Heart right ventricle (tissue), 16 donors: Measurements from ENCODE around the gene GSS. TPM values are rescaled to one million over a fixed set of nuclear protein-coding genes. Genes with fewer than 3 reads are reported as not detected.

Experiments
- ATAC-seq, 8 donors: fragments of 200-7000 bp; cut with Tn5 transposase; one replicate each; pipeline ENCODE4 v1.9.1; 2020; ENCODE audit warnings: mild to moderate bottlenecking in 8 of 8, moderate library complexity in 8 of 8, moderate number of reproducible peaks in 1 of 8
- DNase-seq, 2 donors: peaks; one replicate each; pipeline ENCODE4 v3.0.0-alpha.2; 2020
- H3K27ac ChIP-seq, 10 donors: fragments of 200-600 bp; sonication (generic) in 2 of 10; one replicate each; pipeline versions ENCODE4 v1.5.0 to v1.8.0; 2020 to 2022; ENCODE audit warnings: mild to moderate bottlenecking in 3 of 10
- H3K27me3 ChIP-seq, 7 donors: fragments of 200-600 bp; one replicate each; pipeline ENCODE4 v1.8.0; 2021 to 2022; ENCODE audit warnings: mild to moderate bottlenecking in 2 of 7
- H3K36me3 ChIP-seq, 9 donors: fragments of 200-600 bp; sonication (generic) in 1 of 9; one replicate each; pipeline versions ENCODE4 v1.5.0 to v1.8.0; 2020 to 2022; ENCODE audit warnings: mild to moderate bottlenecking in 2 of 9
- H3K4me1 ChIP-seq, 9 donors: fragments of 200-600 bp; sonication (generic) in 1 of 9; one replicate each; pipeline versions ENCODE4 v1.5.0 to v1.8.0; 2020 to 2022; ENCODE audit warnings: mild to moderate bottlenecking in 4 of 9
- H3K4me3 ChIP-seq, 10 donors: fragments of 200-600 bp; sonication (generic) in 2 of 10; one replicate each; pipeline versions ENCODE4 v1.5.0 to v1.8.0; 2020 to 2022; ENCODE audit warnings: mild to moderate bottlenecking in 7 of 10, moderate library complexity in 2 of 10
- H3K9me3 ChIP-seq, 11 donors: fragments of 200-600 bp in 10 of 11; sonication (generic) in 2 of 11; one replicate each; pipeline versions ENCODE4 v1.5.0 to v1.8.0; 2013 to 2022; ENCODE audit warnings: mild to moderate bottlenecking in 2 of 11, control low read depth in 1 of 11, moderate library complexity in 1 of 11
- CTCF ChIP-seq, 9 donors: fragments of 200-600 bp; sonication (generic) in 2 of 9; IDR thresholded peaks; one replicate each; pipeline versions ENCODE4 v1.5.0 to v1.8.0; 2021 to 2022; ENCODE audit warnings: antibody characterized with exemption in 9 of 9, mild to moderate bottlenecking in 5 of 9, moderate library complexity in 1 of 9
- WGBS, 2 donors: extraction: QIAGEN DNeasy Blood & Tissue Kit; methylation state at CpG; one replicate each; pipeline ENCODE4 v1.1.7; 2013; ENCODE audit warnings: inconsistent platforms in 1 of 2; 5-methylcytosine and 5-hydroxymethylcytosine counted together
- intact Hi-C, 10 donors: fragments of 100-400 bp; cut with DNase I; formaldehyde crosslinking; loops; one replicate each; pipeline versions ENCODE4 v1.11.1 to v1.14.2; 2022
- long read RNA-seq, 3 donors: library from polyadenylated mRNA; unstranded; transcript quantifications; one replicate each; pipeline ENCODE4 v2.0.0, GENCODE V29; 2020 to 2021
- polyA plus RNA-seq, 2 donors: library from polyadenylated mRNA; stranded (reverse); fragments of 200-250 nt; gene quantifications; one replicate each; pipeline ENCODE4 v1.2.3, GENCODE V29; 2013
- total RNA-seq, 10 donors: library from RNA; stranded (reverse); fragmentation: NEBNext Ultra II Directional in 3 of 10; extraction: Animal tissue kit (Norgen Biotek cat#: 25700) in 3 of 10; gene quantifications; one replicate each; pipeline versions ENCODE4 v1.2.1 to v1.2.4, GENCODE V29; 2021 to 2023
- donor health status: Arrhythmogenic right ventricular cardiomyopathy.
- donor health status: ischemic (EF 13 %, LVEDD 7.1; RV severe dilation, severe dysfunction).
- donor health status: healthy with polysubstance abuse.
- donor health status: DM: no; HTN: yes; CAD: no.
- donor health status: DM: no; HTN: no; CAD: no.
- donor health status: ischemic (EF 25% LVEDD 6.9; RV normal size, moderate dysfunction).
- donor health status: ischemic (EF 25% LVEDD 5.7; RV mildly dilated, moderate dysfunction).
- donor health status: healthy.
- donor health status: DM: yes; HTN: yes; CAD: no.
- donor health status: Ischemic cardiomyopathy.
- donor health status: ischemic (EF 35%, LVEDD 5.7; RV mildly dilated, moderate dysfunction).
- donor health status: nonischemic (EF 11% LVEDD 7.7; RV severe dilation, severe dysfunction).
- donor health status: DM: yes; HTN: yes; CAD: no.
- donor health status: PGD.
- donor health status: ischemic (EF 29% LVEDD 5.4; RV normal size, mild dysfunction).
- donor health status: nonischemic (EF 23%, LVEDD 6.1; RV moderate dilation, normal function).

The GSS gene
- total RNA-seq (10 to 100 TPM; 20.0 to 33.2 (median 24.7) TPM), polyA plus RNA-seq (10 to 100 TPM; 30.6 to 60.4 TPM)
- long read RNA-seq, donor 1, transcript GSS-201 (13 exons, 1,919 nt) = major isoform, 18 of 43 reads
- long read RNA-seq, donor 1, partial matches to known transcripts = 12 of 43 reads
- long read RNA-seq, donor 1, other reads (novel, unspliced or antisense) = 12 of 43 reads
- long read RNA-seq, donor 2, transcript GSS-201 (13 exons, 1,919 nt) = major isoform, 51 of 79 reads
- long read RNA-seq, donor 2, partial matches to known transcripts = 16 of 79 reads
- long read RNA-seq, donor 2, other reads (novel, unspliced or antisense) = 11 of 79 reads
- long read RNA-seq, donor 3, transcript GSS-201 (13 exons, 1,919 nt) = major isoform, 91 of 137 reads
- long read RNA-seq, donor 3, partial matches to known transcripts = 22 of 137 reads
- long read RNA-seq, donor 3, other reads (novel, unspliced or antisense) = 24 of 137 reads

- H3K36me3 ChIP-seq = peaks cover 0 to 14% (median 0%) of the 10 kb centered on the region in 9 donors
- intact Hi-C loops = loop anchor here (1.0 to 5.0 kb wide), 6 partner anchors 79 to 137 kb away; partner anchors contain the start of genes ACSS2 (in 5 of the 10), GGT7 (in 3 of the 10) and TRPC4AP (in 1 of the 10)
- 0 to 1% methylated on average over 62 of the region's 62 CpGs for WGBS, 2 donors
- peak within 1 kb of the TSS; percentile 33 to 76 (median 63) for H3K4me3 ChIP-seq
- DNase-seq (peak; percentile 97 to 99), ATAC-seq (peak; percentile 95 to 98 (median 97))
- H3K27me3 ChIP-seq = no peaks in the 10 kb centered on the region
- peak within 1 kb of the TSS; percentile 77 to 98 (median 92) for H3K27ac ChIP-seq
- TF ChIP-seq CTCF (IDR thresholded peaks at IDR 0.05) = peak in 7 of 9 donors; percentile 39 to 75 (median 56)
- H3K9me3 ChIP-seq = no peaks in the 10 kb centered on the region
- peaks cover under 1 to 52% (median 24%) of the 10 kb centered on the region in 9 donors for H3K4me1 ChIP-seq
Observed at GRCh38 chr20:34955231-34956040, at the start of gene GSS, which contains the start of gene MYH7B. Gene GSS, minus strand, starts transcription at chr20:34955806. Its CDS starts 3,954 bp downstream, at chr20:34951852. Gene MYH7B, plus strand, starts transcription at chr20:34955868. Its CDS starts 22,138 bp downstream, at chr20:34978006.

GRCh38 chr20:35004749-35005462 lies 49.3 kb upstream of the GSS start:
- H3K27me3 ChIP-seq = no peaks in the 10 kb centered on the region
- TF ChIP-seq CTCF (IDR thresholded peaks at IDR 0.05) = no peak
- no peak overlapping the region for H3K4me3 ChIP-seq
- H3K9me3 ChIP-seq = no peaks in the 10 kb centered on the region
- WGBS, 2 donors = 87 to 90% methylated on average over 20 of the region's 20 CpGs
- H3K4me1 ChIP-seq = peaks cover 0 to 13% (median 0%) of the 10 kb centered on the region in 9 donors
- H3K27ac ChIP-seq = no peak overlapping the region
- DNase-seq (no peak), ATAC-seq (peak in 1 of 8 donors; percentile 4)
- intact Hi-C loops = loop anchor here in 1 of 10 donors (5.0 kb wide), 1 partner anchor 133 kb away; the partner anchor contains the start of gene GGT7
- H3K36me3 ChIP-seq = peaks cover 12 to 100% (median 84%) of the 10 kb centered on the region in 9 donors

GRCh38 chr20:35004051-35004725 lies 48.6 kb upstream of the GSS start:
- Histone ChIP-seq H3K4me3 (no peak overlapping the region), H3K27me3 (no peaks in the 10 kb centered on the region), H3K36me3 (peaks cover 15 to 100% (median 84%) of the 10 kb centered on the region in 9 donors), H3K27ac (peak overlapping the region in 1 of 10 donors; percentile 40), H3K4me1 (peaks cover 0 to 13% (median 0%) of the 10 kb centered on the region in 9 donors), H3K9me3 (no peaks in the 10 kb centered on the region)
- DNase-seq (no peak), ATAC-seq (peak in 3 of 8 donors; percentile 3 to 8 (median 7))
- no peak for TF ChIP-seq CTCF (IDR thresholded peaks at IDR 0.05)
- WGBS, 2 donors = 82% methylated on average over 18 of the region's 18 CpGs
- intact Hi-C loops = no loop called here
